ENCODE measurements around the gene SLC7A11. TPM values are rescaled to one million over a fixed set of nuclear protein-coding genes. Genes with fewer than 3 reads are reported as not detected.

SLC7A11 gene
- total RNA-seq, 1 donor = 118 TPM

GRCh38 chr4:138248058-138248457 is 5.9 kb upstream of the SLC7A11 start:
- no peak for DNase-seq (ENCODE audit: low read depth)
- no peak for TF ChIP-seq CTCF (IDR thresholded peaks at IDR 0.05; ENCODE audit: insufficient read depth, low read length)
- H3K4me3 ChIP-seq (ENCODE audit: low read depth, low read length) = no peak overlapping the region

- no peak for TF ChIP-seq CTCF (IDR thresholded peaks at IDR 0.05; ENCODE audit: insufficient read depth, low read length)
- DNase-seq (ENCODE audit: low read depth) = no peak
Observed at GRCh38 chr4:138247643-138248042, 5.5 kb upstream of the SLC7A11 start.

GRCh38 chr4:138243369-138243768 is 1.2 kb upstream of the SLC7A11 start:
- DNase-seq (ENCODE audit: low read depth) = peak; percentile 38
- TF ChIP-seq CTCF (IDR thresholded peaks at IDR 0.05; ENCODE audit: insufficient read depth, low read length) = no peak
- no peak overlapping the region for H3K4me3 ChIP-seq (ENCODE audit: low read depth, low read length)

More at GRCh38 chr4:138247643-138248042, 5.5 kb upstream of the SLC7A11 start:
- H3K4me3 ChIP-seq (ENCODE audit: low read depth, low read length) = no peak overlapping the region

- peak overlapping the region; percentile 44 for H3K4me3 ChIP-seq (ENCODE audit: low read depth, low read length)
- no peak for DNase-seq (ENCODE audit: low read depth)
- TF ChIP-seq CTCF (IDR thresholded peaks at IDR 0.05; ENCODE audit: insufficient read depth, low read length) = no peak
Observed at GRCh38 chr4:138242834-138243156, 646 bp upstream of the SLC7A11 start.

- H3K4me3 ChIP-seq (ENCODE audit: low read depth, low read length) = peak overlapping the region; percentile 74
- TF ChIP-seq CTCF (IDR thresholded peaks at IDR 0.05; ENCODE audit: insufficient read depth, low read length) = no peak
- DNase-seq (ENCODE audit: low read depth) = peak; percentile 61
Observed at GRCh38 chr4:138241281-138242075, 671 bp downstream of the SLC7A11 start.

- peak overlapping the region; percentile 74 for H3K4me3 ChIP-seq (ENCODE audit: low read depth, low read length)
- no peak for DNase-seq (ENCODE audit: low read depth)
- no peak for TF ChIP-seq CTCF (IDR thresholded peaks at IDR 0.05; ENCODE audit: insufficient read depth, low read length)
Observed at GRCh38 chr4:138239491-138239890, 2.7 kb downstream of the SLC7A11 start.

Measured in fibroblast of the aortic adventitia (primary cell).